Measurements from ENCODE around the gene RUNX2.

Gene RUNX2

DNA sequence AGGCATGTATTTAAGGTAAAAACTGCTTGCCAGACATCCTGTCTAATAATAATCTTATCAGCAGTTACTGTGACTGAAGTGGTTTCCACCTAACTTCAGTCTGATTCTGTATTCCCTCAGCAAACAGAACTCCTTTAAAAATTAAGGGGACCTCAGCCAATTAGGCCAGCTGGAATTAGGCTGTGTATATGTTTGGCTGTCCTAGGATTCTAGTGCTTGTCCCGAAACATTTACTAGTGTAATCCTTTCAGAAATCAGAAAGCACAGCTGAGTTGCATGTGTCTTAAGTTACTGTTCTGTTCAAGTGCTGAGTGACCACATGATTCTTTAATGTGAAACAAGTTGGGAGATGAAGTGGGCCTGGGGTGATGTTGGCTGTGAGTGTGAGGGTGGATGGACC lies 170.5 kb downstream of the RUNX2 start:
- no peak overlapping the region for H3K4me3 ChIP-seq (ENCODE audit: control insufficient read depth, low read depth, low read length)
- TF ChIP-seq CTCF (conservative IDR thresholded peaks at IDR 0.05; ENCODE audit: control insufficient read depth, insufficient read depth, low read depth, low read length) = no peak

DNA sequence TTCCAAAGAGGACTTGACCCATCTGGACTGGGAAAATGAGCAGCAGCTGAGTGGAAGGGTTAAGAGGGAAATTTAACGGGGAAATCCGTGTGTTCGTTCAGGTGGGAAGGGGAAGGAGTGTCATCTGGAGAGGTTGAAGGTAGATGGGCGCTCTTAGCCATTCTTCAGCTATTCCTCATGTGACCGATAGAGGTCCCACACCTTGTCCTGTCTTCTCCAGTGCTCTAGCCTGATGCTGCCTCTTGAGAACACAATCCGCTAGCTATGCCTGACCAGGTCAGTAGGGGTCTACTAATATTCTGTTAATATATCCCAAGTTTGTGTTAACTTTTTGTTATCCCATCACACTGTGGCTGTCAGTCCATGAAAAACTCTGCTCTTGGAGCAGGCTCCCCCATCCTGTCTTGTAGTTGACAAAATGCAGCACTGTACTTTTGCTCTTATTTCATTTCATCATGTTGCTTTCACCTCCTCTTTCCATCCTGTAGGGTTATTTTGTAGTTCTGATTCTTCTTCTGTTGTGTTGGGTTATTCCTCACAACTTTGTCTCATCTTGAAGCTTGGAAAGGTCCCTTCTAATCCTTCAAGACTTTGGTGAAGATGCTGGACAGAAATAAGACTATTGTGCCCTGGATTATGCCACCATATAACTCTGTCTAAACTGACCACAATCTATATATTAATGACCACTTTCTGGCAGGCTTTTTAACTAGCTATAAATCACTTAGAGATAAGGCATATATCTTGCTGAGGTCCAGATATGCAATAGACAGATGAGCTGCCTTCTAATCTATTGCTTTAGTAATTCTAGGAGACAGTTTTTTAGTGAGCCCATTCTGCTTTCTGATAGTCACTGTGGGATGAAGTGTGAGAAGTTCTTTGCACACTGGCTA lies 173.0 kb downstream of the RUNX2 start:
- no peak overlapping the region for H3K4me3 ChIP-seq (ENCODE audit: control insufficient read depth, low read depth, low read length)
- DNase-seq (ENCODE audit: low read depth) = no peak
- TF ChIP-seq CTCF (conservative IDR thresholded peaks at IDR 0.05; ENCODE audit: control insufficient read depth, insufficient read depth, low read depth, low read length) = peak; percentile 26

More for the DNA sequence above, 170.5 kb downstream of the RUNX2 start:
- no peak for DNase-seq (ENCODE audit: low read depth)

- no peak overlapping the region for H3K4me3 ChIP-seq (ENCODE audit: control insufficient read depth, low read depth, low read length)
- TF ChIP-seq CTCF (conservative IDR thresholded peaks at IDR 0.05; ENCODE audit: control insufficient read depth, insufficient read depth, low read depth, low read length) = no peak
- no peak for DNase-seq (ENCODE audit: low read depth)
Measured at GRCh38 chr6:45502456-45502855, 174.3 kb downstream of the RUNX2 start.

- DNase-seq (ENCODE audit: low read depth) = peak; percentile 96
- no peak for TF ChIP-seq CTCF (conservative IDR thresholded peaks at IDR 0.05; ENCODE audit: control insufficient read depth, insufficient read depth, low read depth, low read length)
- H3K4me3 ChIP-seq (ENCODE audit: control insufficient read depth, low read depth, low read length) = no peak overlapping the region
Measured at GRCh38 chr6:45504947-45505346, 176.8 kb downstream of the RUNX2 start.

DNA sequence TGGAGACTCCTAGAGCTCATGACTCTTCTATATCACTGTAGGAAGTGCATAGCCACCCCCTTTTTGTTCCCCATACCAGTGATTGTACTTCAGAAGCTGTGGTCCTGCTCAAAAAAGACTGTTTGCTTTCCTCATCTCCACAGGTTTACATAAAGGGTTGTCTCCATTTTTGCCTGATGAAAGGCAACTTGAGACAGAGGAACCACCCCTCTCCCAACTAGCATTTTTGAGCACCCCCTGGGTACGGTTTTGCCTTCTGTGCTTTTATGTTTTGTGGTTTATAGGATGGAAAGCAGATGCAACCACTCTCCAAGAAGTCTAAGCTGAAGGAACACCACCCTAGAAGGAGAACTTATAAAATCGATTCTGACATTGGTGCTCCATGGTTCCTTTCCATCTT lies 177.3 kb downstream of the RUNX2 start:
- TF ChIP-seq CTCF (conservative IDR thresholded peaks at IDR 0.05; ENCODE audit: control insufficient read depth, insufficient read depth, low read depth, low read length) = no peak
- DNase-seq (ENCODE audit: low read depth) = no peak
- H3K4me3 ChIP-seq (ENCODE audit: control insufficient read depth, low read depth, low read length) = no peak overlapping the region

GRCh38 chr6:45507186-45507585 lies 179.1 kb downstream of the RUNX2 start:
- no peak for TF ChIP-seq CTCF (conservative IDR thresholded peaks at IDR 0.05; ENCODE audit: control insufficient read depth, insufficient read depth, low read depth, low read length)
- DNase-seq (ENCODE audit: low read depth) = no peak
- no peak overlapping the region for H3K4me3 ChIP-seq (ENCODE audit: control insufficient read depth, low read depth, low read length)
